ENCODE measurements around the gene TREH.

Gene TREH

GRCh38 chr11:118634431-118635236 is 44.8 kb downstream of the TREH start:
- TF ChIP-seq CTCF (IDR thresholded peaks at IDR 0.05; ENCODE audit: low read depth, low read length) = no peak; the same call in 1 of the 2 replicates
- DNase-seq (ENCODE audit: extremely low read depth, low read depth) = no peak

- TF ChIP-seq CTCF (IDR thresholded peaks at IDR 0.05; ENCODE audit: low read depth, low read length) = no peak
- no peak for DNase-seq (ENCODE audit: extremely low read depth, low read depth)
Observed at GRCh38 chr11:118633979-118634378, 45.5 kb downstream of the TREH start.

GRCh38 chr11:118633319-118633690 is 46.1 kb downstream of the TREH start:
- no peak for TF ChIP-seq CTCF (IDR thresholded peaks at IDR 0.05; ENCODE audit: low read depth, low read length)
- no peak for DNase-seq (ENCODE audit: extremely low read depth, low read depth)

- no peak for TF ChIP-seq CTCF (IDR thresholded peaks at IDR 0.05; ENCODE audit: low read depth, low read length)
- DNase-seq (ENCODE audit: extremely low read depth, low read depth) = no peak
Observed at GRCh38 chr11:118632577-118633318, 46.7 kb downstream of the TREH start.

GRCh38 chr11:118631142-118631909 is 48.1 kb downstream of the TREH start:
- DNase-seq (ENCODE audit: extremely low read depth, low read depth) = no peak
- no peak for TF ChIP-seq CTCF (IDR thresholded peaks at IDR 0.05; ENCODE audit: low read depth, low read length)

- DNase-seq (ENCODE audit: extremely low read depth, low read depth) = no peak
- TF ChIP-seq CTCF (IDR thresholded peaks at IDR 0.05; ENCODE audit: low read depth, low read length) = no peak
Observed at GRCh38 chr11:118629761-118630661, 49.4 kb downstream of the TREH start.

Measured in AG09319 (cell line).